HG02973 (cell line): ENCODE measurements around the gene TTLL8.
"Not testable (repeated sequence)": the region's sequence is repeated elsewhere in the genome, so short reads cannot be mapped to it uniquely, and the experiment has no call there.

Experiments
- ATAC-seq: cut with Tn5 transposase; IDR thresholded peaks from one replicate; pipeline ENCODE4 v1.9.1; 2021; ENCODE audit warnings: moderate library complexity; ENCODE audit not compliant: unreplicated experiment

Gene TTLL8

DNA sequence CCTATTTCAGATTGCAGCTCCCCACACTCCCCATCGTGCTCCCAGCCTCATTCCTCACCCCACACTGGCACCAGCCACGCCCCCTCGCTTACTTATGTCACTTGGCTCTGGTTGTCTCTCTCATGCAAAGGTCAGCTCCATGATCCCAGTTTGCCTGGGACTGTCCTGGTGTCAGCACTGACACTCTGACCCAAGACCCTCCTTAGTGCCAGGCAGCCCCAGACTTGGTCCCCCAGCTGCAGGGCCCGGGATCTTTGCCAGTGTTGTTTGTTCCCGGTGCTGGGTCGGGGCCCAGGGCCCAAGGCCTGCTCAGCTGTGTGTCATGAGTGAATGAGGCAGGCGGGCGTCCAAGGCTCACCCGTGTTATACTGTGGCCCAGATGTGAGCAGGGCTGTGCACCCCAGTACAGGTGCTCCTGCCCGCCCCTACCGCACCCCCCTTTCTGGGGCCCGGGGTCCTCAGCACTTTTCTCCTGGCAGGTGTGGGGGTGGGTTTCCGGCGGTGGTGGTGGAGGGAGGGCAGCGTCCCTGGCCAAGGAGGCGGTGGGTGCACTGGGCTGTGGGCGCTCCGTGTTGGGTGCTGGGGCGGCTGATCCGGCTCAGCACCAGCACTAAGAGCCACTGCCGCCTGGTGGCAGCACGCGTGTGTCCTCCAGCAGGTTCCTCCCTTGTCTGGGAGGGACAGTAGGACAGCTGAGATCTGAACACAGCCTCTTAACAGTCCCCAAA, 65.0 kb downstream of the TTLL8 start:
- ATAC-seq: no peak

DNA sequence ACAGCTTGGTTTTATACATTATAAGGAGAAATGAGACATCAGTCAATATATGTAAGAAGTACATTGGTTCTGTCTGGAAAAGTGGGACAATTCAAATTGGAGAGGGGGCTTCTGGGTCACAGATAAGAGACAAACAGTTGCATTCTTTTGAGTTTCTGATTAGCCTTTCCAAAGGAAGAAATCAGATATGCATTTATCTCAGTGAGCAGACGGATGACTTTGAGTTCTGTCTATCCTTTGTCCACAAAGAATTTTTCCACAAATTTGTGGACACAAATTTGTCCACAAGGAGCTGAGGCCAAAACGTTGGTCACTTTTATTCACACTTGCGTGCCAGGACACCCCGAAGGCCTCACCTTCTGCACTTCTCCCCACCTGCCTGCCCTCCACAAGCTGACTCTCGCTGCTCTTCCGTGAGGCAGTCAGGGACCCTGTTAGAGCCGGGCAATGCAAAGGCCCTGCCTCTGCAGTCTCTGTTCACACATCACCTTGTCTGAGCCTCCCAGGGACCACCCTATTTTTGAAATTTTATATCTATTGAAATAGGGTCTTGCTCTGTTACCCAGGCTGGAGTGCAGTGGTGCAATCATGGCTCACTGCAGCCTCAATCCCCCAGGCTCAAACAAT, 66.1 kb downstream of the TTLL8 start:
- no peak for ATAC-seq

DNA sequence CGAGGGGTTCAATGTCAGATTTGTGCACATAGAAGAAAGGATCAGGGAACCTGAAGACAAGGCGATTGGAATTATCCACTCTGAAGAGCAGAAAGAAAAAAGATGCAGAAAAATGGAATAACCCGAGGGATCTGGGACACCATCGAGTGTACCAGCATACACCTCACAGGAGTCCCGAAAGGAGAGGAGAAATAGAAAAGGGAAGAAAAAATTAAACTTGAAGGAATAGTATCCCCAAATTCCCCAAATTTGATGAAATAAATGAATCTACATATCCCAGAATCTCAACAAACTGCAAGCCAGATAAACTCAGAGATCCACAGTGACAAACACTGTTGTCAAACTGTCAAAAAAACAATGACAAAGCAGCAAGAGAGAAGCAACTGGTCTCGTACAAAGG, 66.9 kb downstream of the TTLL8 start:
- no peak for ATAC-seq

DNA sequence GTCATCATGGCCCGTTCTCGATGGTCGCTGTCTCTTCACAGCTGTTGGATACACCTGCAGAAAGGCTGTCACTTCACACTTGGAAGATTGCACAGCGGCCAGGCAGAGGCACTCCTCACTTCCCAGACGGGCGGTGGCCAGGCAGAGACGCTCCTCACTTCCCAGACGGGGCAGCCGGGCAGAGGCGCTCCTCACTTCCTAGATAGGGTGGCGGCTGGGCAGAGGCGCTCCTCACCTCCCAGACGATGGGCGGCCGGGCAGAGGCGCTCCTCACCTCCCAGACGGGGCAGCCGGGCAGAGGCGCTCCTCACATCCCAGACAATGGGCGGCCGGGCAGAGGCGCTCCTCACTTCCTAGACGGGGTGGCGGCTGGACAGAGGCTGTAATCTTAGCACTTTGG, 68.3 kb downstream of the TTLL8 start:
- not testable (repeated sequence) for ATAC-seq

DNA sequence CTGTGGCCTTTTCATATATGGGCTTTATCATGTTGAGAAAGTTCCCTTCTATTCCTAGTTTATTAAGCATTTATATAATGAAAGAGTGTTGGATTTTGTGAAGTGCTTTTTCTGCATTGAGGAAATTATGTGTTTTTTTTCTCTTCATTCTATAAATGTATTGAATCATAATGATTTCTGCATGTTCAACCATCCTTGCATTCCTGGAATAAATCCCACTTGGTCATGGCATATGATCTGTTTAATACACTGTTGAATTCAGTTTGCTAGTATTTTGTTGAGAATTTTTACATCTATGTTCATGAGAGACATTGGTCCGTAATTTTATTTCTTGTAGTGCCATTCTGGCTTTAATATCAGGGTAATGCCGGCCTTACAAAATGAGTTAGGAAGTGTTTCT, 71.8 kb downstream of the TTLL8 start:
- no peak for ATAC-seq

DNA sequence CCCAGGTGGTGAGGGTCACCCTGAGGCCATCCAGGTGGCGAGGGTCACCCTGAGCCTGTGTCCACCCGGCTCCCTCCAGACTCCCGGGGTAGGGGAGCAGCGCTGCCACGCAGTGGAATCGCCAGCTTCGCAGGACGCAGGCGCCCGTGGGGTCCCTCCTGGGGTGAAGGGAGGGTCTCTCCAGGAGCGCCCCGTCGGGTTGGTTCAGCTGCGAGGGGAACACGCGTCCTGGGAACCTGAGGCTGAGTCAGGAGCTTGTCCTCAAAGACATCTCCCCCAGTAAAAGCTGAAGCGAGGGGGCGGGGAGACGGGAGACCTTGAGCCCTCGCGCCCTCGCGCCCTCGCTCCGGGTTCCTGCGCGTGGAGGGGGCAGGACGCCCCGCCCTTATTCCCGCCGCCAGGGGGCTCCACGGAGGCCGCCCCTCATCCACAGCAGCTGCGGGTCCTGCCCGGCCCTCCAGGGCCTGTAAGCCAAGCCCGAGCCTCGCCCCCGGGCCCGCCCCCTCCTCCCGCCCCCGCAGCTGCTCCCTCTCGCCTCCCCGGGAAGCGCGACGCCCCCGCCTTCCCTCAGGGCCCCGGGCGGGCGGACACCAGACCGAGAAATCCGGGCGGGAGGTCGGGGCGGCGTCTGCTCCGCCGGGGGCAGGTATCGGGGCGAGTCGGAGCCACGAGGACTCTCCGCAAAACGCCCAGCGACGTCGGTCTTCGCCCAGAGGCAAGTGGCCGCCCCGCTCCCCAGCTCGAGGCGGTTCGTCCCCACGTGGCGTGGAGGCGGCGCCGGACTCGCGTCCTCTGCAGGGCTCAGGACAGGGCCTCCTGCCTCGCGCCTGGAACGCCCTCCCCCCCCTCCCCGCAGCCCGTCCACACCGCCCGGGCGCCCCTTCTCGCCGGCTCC, 74.7 kb downstream of the TTLL8 start:
- ATAC-seq: no peak

DNA sequence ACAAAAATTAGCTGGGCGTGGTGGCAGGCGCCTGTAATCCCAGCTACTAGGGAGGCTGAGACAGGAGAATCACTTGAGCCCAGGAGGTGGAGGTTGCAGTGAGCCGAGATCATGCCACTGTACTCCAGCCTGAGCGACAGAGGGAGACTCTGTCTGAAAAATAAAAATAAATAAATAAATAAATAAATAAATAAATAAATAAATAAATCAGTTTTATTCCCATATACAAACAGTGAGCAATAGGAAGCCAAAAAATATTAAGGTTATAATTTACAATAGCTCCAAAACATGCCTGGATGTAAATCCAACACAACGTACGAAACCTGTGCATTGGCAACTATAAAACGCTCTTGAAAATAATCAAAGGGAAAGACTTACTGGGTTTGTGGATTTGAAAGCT, 76.3 kb downstream of the TTLL8 start:
- ATAC-seq: not testable (repeated sequence)

DNA sequence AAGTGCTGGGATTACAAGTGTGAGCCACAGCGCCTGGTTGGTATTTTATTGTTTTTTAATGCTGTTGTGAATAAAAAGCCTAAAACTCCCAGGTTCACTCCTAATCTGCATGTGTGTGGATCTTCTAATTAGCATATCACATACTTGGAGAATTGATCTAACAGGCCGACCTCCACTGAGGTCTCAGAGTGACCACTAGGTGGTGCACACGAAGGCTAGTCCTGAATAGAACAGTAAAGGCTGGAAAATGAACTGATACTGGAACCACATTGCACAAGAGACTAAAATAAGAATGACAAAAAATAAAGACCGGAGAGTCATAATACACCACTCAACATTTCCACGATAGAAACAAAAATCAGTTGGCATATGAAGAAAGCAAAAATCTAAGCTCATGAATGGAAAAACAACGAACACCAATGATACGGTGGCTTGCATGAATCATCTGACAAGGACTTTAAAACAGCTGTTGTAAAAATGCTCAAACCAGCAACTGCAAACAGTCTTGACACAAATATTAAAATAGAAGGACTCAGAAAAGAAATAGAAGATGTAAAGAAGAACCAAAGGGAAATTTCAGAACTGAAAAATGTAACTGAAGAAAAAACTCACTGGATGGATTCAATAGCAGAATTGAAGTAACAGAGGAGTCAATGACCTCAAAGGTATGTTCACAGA, 78.4 kb downstream of the TTLL8 start:
- ATAC-seq: no peak

DNA sequence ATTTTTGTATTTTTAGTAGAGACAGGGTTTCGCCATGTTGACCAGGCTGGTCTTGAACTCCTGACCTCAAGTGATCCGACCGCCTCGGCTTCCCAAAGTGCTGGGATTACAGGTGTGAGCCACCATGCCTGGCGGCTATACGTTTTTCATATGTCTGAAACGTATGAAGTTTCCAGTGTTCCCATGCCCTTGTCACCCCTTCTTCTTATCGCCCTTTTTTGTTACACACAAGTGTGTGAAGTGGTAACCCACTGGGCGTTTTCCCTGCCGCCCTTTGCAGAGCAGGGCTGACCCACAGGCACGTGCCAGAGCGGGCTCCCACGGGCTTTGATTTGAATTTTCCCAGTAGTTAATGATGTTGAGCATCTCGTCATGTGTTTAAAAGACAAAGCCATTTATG, 80.5 kb downstream of the TTLL8 start:
- no peak for ATAC-seq

DNA sequence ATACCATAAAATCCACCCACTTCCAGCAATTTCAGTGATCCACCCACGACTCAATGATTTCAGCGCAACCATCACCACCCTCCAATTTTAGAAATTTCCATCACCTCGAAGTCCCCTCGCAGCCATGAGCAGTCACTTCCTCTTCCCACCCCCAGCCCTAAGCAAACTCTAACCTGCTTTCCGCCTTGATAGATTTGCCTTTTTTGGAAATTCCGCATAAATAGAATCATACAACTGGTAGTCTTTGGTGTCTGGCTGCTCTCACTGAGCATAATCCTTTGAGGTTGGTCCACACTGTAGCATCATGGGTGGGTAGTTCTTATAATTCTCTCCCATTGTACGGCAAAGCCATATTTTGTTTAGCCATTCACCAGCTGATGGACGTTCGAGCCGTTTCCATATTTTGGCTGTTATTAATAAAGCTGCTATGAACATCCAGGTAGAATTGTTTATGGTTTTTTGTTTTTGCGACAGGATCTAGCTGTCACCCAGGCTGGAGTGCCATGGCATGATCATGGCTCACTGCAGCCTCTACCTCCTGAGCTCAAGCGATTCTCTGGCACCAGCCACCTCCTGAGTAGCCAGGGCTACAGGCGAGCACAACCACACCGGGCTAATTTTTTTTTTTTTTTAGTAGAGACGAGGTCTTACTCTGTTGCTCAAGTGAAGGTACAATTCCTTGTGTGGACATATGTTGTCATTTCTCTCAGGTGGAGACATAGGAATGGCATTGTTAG, 81.5 kb downstream of the TTLL8 start:
- ATAC-seq: no peak

DNA sequence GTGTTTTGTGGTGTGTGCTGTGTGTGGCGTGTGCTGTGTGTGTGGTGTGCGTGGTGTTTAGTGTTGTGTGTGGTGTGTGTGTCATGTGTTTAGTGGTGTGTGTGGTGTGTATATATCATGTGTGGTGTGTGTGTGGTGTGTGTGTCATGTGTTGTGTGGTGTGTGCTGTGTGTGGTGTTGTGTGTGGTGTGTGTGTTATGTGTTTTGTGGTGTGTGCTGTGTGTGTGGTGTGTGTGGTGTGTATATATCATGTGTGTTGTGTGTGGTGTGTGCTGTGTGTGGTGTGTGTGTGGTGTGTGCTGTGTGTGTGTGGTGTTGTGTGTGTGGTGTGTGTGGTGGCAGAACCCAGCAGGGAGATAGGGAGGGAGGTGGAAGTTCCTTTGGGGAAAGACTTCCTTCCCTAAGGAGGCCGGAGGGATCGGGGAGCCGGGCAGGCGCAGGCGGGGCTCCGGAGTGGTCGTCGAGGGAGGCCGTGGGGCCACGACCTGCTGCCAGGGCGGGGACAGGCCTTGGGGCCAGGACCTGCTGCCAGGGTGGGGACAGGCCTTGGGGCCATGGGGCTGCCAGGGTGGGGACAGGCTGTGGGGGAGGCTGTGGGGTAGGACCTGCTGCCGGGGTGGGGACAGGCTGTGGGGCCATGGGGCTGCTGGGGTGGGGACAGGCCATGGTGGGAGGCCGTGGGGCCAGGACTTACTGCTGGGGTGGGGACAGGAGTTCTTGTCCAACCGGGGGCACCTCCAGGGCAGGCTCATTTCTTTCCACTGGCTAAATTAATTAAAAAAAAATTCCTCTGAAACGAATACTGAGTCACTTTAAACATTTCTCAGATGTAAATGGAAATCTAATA, 82.3 kb downstream of the TTLL8 start:
- no peak for ATAC-seq

DNA sequence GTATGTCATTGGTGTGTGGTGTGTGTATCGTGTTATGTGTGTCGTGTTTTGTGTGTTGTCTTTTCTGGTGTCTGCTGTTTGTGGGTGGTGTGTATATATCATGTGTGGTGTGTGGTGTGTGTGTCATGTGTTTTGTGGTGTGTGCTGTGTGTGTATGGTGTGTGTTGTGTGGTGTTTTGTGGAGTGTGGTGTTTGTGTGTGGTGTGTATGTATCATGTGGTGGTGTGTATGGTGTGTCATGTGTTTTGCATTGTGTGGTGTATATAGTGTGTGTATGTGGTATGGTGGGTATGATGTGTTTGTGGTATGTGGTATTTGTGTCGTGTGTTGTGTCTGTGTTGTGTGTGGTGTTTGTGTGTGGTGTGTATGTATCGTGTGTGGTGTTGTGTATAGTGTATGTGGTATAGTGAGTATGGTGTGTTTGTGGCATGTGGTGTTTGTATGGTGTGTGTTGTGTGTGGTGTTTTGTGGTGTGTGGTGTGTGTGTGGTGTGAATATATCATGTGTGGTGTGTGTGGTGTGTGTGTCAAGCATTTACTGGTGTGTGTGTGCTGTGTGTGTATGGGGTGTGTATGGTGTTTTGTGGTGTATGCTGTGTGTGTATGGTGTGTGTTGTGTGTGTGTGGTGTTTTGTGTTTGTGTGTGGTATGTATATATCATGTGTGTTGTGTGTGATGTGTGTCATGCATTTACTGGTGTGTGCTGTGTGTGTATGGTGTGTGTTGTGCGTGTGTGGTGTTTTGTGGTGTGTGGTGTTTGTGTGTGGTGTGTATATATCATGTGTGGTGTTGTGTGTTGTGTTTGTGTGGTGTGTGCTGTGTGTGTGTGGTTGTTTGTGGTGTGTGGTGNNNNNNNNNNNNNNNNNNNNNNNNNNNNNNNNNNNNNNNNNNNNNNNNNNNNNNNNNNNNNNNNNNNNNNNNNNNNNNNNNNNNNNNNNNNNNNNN, 84.8 kb downstream of the TTLL8 start:
- no peak for ATAC-seq

DNA sequence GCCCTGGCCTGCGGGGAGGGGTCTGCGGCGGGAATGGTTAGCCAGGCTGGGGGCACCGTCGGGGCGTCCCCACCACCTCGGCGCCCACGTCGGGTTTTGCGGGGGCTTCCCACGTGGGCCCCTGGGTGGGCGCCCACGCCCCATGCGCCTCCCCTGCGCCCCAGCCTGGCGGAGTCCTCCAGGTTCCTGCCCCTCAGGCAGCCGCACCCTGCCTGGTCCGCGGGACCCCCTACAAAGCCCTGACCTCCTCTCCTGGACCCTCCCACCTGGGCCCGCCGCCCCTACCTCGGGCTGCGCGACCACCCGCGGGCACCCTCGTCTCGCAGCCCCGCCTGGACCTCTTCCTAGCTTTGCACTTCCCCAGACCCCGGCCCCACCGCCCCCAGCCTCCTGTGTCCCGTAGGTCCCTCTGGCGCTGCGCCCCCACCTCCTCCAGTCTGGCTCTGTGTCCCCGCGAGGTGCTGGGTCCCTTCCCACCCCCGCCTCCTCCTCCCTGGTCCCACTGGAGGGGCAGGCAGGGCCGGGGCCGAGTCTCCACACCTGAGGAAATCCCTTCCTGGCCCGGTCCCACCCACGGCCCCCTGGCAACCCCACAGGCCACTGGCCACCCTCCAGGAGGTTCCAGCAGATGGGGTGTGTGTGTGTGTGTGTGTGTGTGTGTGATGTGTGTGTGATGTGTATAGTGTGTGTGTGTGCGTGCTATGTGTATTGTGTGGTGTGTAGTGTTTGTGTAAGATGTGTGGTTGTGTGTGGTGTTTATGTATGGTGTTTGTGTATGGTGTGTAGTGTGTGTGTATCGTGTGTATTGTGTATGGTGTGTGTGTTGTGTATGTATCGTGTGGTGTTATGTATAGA, 85.7 kb downstream of the TTLL8 start:
- no peak for ATAC-seq

DNA sequence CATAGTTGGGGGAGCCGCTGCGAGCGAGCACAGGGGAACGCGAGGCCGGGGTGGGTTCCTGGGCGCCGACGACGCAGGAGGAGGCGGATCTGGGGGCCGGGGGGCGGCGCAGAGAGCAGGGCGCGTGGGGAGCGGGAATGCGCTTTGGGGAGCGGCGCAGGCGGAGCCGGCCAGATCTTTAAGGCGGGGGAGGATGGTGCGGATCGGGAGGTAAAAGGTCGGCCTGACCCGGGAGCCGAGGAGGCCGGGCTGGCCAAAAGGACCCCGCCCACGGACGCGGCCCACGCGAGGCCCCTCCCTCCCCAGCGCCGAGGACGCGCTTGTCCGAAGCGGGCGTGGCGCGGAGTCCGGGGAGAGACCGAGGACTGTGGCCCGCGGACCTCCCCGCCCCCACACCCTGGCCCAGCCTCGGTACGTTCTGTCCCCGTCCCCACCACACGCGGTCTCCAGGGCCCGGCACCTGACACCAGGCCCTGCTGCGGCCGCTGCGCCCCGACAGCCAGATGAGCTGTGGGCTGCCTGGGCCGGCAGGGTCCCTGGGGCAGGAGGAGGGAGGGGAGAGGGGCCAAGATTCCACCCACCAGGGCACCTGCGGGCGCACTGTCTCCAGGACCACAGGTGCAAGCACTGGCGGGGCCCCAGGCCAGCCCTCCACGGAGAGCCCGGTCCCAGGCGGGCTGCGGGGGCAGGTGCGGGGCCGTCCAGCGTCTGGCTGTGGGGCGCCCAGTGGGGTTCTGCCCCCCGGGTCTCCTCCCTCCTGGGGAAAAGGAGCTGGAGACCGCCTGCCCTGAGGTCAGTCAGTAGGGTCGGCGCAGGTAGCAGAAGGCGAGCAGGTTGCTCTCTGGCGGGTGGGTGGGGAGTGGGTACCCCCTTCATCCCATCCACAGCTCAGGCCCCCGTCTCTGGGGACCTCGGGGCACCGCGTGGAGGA, 86.6 kb downstream of the TTLL8 start:
- peak; percentile 14 for ATAC-seq

DNA sequence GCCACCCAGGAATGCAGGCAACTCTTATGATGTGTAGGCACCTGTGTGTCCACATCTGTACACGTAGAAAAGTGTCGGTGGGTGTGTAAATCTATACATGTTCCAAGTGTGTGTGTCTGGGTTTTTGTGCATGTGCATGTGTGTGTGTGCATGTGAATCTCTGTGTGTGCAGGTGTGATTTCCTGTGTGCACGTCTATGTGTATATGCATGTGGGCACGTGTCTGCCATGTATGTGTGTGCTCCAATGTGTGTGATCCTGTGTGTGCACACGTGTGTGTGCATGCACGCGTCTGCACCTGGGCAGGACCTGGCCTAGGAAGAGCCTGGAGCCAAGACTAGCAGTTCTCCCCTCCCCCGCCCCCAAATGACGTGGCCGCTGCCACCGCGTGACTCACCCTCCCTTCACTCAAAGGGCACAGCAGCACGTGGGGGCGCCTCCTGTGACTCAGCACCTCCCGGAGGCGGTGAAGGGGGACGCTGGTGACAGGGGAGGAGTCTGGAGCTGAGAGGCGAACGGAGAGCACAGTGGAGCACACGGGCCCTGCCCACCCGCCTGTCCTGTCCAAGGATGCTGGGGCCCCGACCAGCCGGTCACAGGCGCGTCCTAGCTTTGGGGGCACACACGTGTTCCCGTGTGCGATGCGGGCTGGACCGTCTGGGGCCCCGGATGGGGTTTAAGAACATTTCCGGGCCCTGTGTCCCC, 87.4 kb downstream of the TTLL8 start:
- peak; percentile 46 for ATAC-seq
